ENCODE data around the gene INMT. TPM values are rescaled to one million over a fixed set of nuclear protein-coding genes. Genes with fewer than 3 reads are reported as not detected.

The INMT gene
- polyA plus RNA-seq, 1 of the 3 experiments (the other 2 are of a cell fraction): not detected

GRCh38 chr7:30726296-30727006, 25.5 kb upstream of the INMT start:
- H3K9me2 ChIP-seq: no peaks in the 10 kb centered on the region
- H2AFZ ChIP-seq (ENCODE audit: low read depth): no peak overlapping the region
- no peak overlapping the region for H3K4me2 ChIP-seq
- H3K9ac ChIP-seq: no peak overlapping the region
- ChIA-PET CTCF (interaction anchor here (0.6 to 2.3 kb wide), 5 partner anchors 10 to 1092 kb away, joined by 5 to 18 read pairs (median 5); partner anchors contain the start of gene CRHR2), POLR2A (no interaction called here)
- peaks cover 39% of the 10 kb centered on the region for H3K27me3 ChIP-seq (ENCODE audit: insufficient read depth)
- no peaks in the 10 kb centered on the region for H3F3A ChIP-seq (replicated peaks; ENCODE audit: insufficient read depth)
- peaks cover 0 to 2% of the 10 kb centered on the region in 2 experiments; a peak in 1 of 4 replicates for H3K4me1 ChIP-seq (ENCODE audit: control insufficient read depth in 1 of 2, insufficient read depth in 2 of 2, low read depth in 1 of 2, low read length in 1 of 2)
- no peak for DNase-seq
- H3K36me3 ChIP-seq (replicated peaks in 1 of 2; ENCODE audit: control insufficient read depth in 1 of 2, insufficient read depth in 2 of 2, low read length in 1 of 2): no peaks in the 10 kb centered on the region
- WGBS (ENCODE audit: low lambda C conversion rate): 69% methylated on average over 7 of the region's 7 CpGs
- H3K9me3 ChIP-seq: no peaks in the 10 kb centered on the region
- TF ChIP-seq GATA2 (CRISPR knock-in tag; IDR thresholded peaks at IDR 0.05) (no peak), CHD2 (IDR thresholded peaks at IDR 0.05; ENCODE audit: low read length, partially characterized antibody) (no peak), POLR2AphosphoS5 (IDR thresholded peaks at IDR 0.05; ENCODE audit: low read depth, low read length) (no peak), NRF1 (IDR thresholded peaks at IDR 0.05; ENCODE audit: low read depth, low read length) (no peak), JUND (IDR thresholded peaks at IDR 0.05) (no peak), RFX5 (IDR thresholded peaks at IDR 0.05; ENCODE audit: low read length) (no peak), SIN3A (IDR thresholded peaks at IDR 0.05; ENCODE audit: borderline replicate concordance, low read depth, low read length) (no peak), REST (IDR thresholded peaks at IDR 0.05; ENCODE audit: low read depth, low read length) (no peak), RCOR1 (IDR thresholded peaks at IDR 0.05; ENCODE audit: low read length) (no peak), EP300 (IDR thresholded peaks at IDR 0.05; ENCODE audit: borderline replicate concordance in 1 of 2, low read depth in 1 of 2, low read length in 1 of 2) (no peak), PBX3 (IDR thresholded peaks at IDR 0.05) (no peak), TAF1 (IDR thresholded peaks at IDR 0.05; ENCODE audit: borderline replicate concordance, low read depth, low read length) (no peak)
- TF ChIP-seq, protein P1, sequence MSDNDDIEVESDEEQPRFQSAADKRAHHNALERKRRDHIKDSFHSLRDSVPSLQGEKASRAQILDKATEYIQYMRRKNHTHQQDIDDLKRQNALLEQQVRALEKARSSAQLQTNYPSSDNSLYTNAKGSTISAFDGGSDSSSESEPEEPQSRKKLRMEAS (IDR thresholded peaks at IDR 0.05; ENCODE audit: low read depth): no peak
- TF ChIP-seq, protein P2, sequence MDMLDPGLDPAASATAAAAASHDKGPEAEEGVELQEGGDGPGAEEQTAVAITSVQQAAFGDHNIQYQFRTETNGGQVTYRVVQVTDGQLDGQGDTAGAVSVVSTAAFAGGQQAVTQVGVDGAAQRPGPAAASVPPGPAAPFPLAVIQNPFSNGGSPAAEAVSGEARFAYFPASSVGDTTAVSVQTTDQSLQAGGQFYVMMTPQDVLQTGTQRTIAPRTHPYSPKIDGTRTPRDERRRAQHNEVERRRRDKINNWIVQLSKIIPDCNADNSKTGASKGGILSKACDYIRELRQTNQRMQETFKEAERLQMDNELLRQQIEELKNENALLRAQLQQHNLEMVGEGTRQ (IDR thresholded peaks at IDR 0.05; ENCODE audit: borderline replicate concordance, low read depth, low read length): no peak
- H3K79me2 ChIP-seq (ENCODE audit: insufficient read depth): no peaks in the 10 kb centered on the region
- H3K27ac ChIP-seq (ENCODE audit: low read depth in 2 of 2, low read length in 1 of 2): no peak overlapping the region
- no peaks in the 10 kb centered on the region for H4K20me1 ChIP-seq (ENCODE audit: insufficient read depth)
- no peak overlapping the region for H3K4me3 ChIP-seq (ENCODE audit: low read depth in 2 of 2, low read length in 1 of 2)

Data from SK-N-SH (cell line).